ENCODE data around the gene SERPIND1.
"Not testable (repeated sequence)": the region's sequence is repeated elsewhere in the genome, so short reads cannot be mapped to it uniquely, and the experiment has no call there.

The SERPIND1 gene, protein sequence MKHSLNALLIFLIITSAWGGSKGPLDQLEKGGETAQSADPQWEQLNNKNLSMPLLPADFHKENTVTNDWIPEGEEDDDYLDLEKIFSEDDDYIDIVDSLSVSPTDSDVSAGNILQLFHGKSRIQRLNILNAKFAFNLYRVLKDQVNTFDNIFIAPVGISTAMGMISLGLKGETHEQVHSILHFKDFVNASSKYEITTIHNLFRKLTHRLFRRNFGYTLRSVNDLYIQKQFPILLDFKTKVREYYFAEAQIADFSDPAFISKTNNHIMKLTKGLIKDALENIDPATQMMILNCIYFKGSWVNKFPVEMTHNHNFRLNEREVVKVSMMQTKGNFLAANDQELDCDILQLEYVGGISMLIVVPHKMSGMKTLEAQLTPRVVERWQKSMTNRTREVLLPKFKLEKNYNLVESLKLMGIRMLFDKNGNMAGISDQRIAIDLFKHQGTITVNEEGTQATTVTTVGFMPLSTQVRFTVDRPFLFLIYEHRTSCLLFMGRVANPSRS

DNA sequence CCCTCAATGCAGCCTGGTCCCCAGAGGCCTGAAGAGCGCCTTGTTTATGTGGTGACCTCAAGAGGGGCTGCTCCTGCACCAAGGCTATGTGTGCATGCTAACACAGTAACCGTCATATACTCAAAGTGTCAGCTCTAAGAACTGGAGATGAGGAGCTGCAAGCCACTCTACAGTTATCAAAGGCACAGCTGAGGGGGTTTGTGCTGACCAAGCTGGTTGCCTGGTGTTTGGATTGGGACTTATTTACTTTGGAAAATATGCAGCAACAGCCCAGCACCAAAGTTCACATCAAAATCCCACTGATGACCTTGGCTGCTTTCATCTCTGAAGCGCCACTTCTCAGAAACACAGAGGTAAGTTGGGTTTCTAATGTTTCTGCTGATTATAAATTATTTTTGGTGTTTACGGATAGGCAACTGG, at the start of gene SERPIND1:
TSS of gene SERPIND1 (plus strand) at position 321 of the 420 bp plus-strand sequence. CDS start 5,200 bp downstream, outside the sequence.
- Histone ChIP-seq H3K4me3 (ENCODE audit: low read length) (no peak within 1 kb of the TSS), H3K9me3 (ENCODE audit: control insufficient read depth, low read depth, low read length) (no peaks in the 10 kb centered on the region), H3K9ac (ENCODE audit: low read length) (no peak within 1 kb of the TSS), H3K36me3 (ENCODE audit: control insufficient read depth, low read depth, low read length) (no peaks in the 10 kb centered on the region), H3K27ac (ENCODE audit: low read length) (no peak within 1 kb of the TSS), H3K27me3 (ENCODE audit: control insufficient read depth, insufficient read depth, low read length) (no peaks in the 10 kb centered on the region), H3K4me1 (ENCODE audit: control insufficient read depth, low read depth, low read length) (no peaks in the 10 kb centered on the region)

DNA sequence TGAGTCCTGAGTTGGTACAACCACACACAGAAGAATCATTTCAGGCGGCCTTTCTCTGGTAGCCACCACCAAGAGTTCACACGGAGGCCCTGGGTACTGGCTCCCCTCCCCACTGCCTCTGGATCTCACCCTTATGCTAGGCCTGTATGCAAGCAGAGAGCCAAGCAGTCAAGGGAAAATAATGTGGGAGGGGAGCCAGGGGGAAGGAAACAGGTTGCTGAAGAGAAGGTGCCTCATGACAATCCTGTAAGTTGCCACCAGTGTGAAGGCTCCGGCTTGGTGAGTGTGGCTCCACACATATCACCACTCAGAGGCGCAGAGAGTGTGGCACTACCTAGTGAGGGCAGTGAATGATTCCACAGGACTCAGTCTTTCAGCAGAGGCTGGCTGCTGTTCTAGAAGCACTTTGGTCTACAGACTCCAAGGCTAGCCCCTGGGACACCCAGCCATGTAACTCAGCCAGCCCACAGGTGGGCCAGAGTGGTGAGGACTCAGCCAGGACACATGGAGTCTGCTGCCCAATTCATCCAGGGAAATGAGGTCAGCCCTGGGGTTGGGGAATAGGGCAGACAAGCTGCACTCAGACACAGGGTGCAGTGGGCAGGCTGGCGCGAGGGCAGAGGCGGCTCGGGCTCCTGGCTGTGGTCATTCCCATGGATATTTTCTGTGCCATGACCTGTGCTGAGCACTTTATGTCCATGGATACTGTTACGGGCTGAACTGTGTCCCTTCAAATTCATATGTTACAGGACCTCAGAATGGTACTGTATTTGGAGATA, 49.0 kb upstream of the SERPIND1 start:
- H3K27ac ChIP-seq (ENCODE audit: low read length): no peak overlapping the region
- no peaks in the 10 kb centered on the region for H3K9me3 ChIP-seq (ENCODE audit: control insufficient read depth, low read depth, low read length)
- H3K27me3 ChIP-seq (ENCODE audit: control insufficient read depth, insufficient read depth, low read length): no peaks in the 10 kb centered on the region
- no peaks in the 10 kb centered on the region for H3K4me1 ChIP-seq (ENCODE audit: control insufficient read depth, low read depth, low read length)
- no peak overlapping the region for H3K9ac ChIP-seq (ENCODE audit: low read length)
- no peak overlapping the region for H3K4me3 ChIP-seq (ENCODE audit: low read length)
- H3K36me3 ChIP-seq (ENCODE audit: control insufficient read depth, low read depth, low read length): peaks cover 9% of the 10 kb centered on the region

DNA sequence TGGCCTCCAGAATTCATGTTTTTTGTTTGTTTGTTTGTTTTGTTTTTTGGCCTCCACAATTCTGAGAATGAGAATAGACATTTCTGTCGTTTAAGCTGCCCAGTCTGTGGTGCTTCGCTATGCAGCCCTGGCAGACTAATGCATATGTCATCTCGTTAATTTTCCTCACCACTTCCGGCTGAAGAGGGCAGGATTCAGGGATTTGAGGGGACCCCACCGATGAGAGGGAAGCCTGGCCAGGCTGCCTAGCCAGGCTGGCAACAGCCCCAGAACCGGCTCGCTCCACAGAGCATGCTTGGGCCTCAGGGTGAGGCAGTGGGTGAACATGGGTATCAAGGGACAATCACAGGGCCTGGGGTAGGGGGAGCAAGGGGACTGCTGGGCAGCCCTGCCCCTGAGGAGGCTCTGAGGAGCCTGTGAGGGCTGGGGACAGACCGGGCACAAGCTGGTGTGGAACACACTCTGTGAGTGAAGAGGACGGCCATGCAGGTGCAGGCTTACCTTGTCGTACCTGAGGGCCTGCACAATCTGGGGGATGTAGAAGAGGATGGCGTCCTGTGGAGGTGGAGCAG, 47.8 kb upstream of the SERPIND1 start:
- no peak overlapping the region for H3K4me3 ChIP-seq (ENCODE audit: low read length)

DNA sequence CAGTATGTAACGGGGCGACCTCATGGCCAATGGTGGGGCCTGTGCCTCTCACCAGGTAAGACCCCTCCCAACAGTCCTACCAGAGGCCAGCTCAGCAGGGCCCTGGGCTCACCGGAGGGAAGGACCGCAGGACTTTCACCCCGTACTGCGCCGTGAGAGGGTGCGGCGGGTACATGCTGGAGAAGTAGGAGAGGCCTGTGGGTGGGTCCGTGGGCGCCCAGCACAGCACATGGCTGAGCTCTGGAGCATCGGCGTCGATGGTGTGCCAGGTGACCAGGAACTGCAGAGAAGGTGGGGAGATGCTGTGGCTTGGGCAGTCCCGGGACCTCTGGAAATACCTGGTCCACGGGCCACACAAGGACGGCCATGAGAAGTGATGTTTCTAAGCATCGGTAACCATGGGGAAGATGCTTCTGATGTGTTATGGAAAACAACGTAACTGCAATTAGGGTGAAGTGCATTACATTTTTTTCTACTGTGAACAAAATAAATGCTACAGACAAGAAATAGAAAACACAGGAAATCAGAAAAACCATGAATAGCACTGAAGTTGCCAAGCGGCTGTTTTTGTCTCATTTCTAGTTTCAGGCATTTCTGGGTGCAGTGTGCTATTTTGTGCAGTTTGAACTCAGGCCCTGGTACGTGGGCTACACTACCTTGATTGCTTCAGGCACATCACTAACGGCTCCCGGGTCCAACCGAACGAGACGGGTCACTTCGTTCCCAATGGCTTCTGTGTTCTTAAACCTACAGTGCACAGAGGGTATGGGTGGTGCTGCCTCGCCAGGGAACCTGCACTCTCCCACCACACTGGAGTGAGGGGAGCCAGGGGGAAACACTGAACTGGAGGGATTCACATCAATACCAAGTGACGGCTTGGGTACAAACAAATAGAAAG, 46.5 kb upstream of the SERPIND1 start:
- H3K9me3 ChIP-seq (ENCODE audit: control insufficient read depth, low read depth, low read length): no peaks in the 10 kb centered on the region
- peaks cover 9% of the 10 kb centered on the region for H3K36me3 ChIP-seq (ENCODE audit: control insufficient read depth, low read depth, low read length)
- H3K27ac ChIP-seq (ENCODE audit: low read length): no peak overlapping the region
- no peak overlapping the region for H3K9ac ChIP-seq (ENCODE audit: low read length)
- no peaks in the 10 kb centered on the region for H3K4me1 ChIP-seq (ENCODE audit: control insufficient read depth, low read depth, low read length)
- H3K4me3 ChIP-seq (ENCODE audit: low read length): no peak overlapping the region
- no peaks in the 10 kb centered on the region for H3K27me3 ChIP-seq (ENCODE audit: control insufficient read depth, insufficient read depth, low read length)

More for the DNA sequence above, 47.8 kb upstream of the SERPIND1 start:
- H3K36me3 ChIP-seq (ENCODE audit: control insufficient read depth, low read depth, low read length): peaks cover 9% of the 10 kb centered on the region
- H3K27ac ChIP-seq (ENCODE audit: low read length): no peak overlapping the region
- no peaks in the 10 kb centered on the region for H3K27me3 ChIP-seq (ENCODE audit: control insufficient read depth, insufficient read depth, low read length)
- H3K9ac ChIP-seq (ENCODE audit: low read length): no peak overlapping the region
- no peaks in the 10 kb centered on the region for H3K9me3 ChIP-seq (ENCODE audit: control insufficient read depth, low read depth, low read length)
- no peaks in the 10 kb centered on the region for H3K4me1 ChIP-seq (ENCODE audit: control insufficient read depth, low read depth, low read length)

GRCh38 chr22:20728523-20729190, 45.3 kb upstream of the SERPIND1 start:
- H3K4me3 ChIP-seq (ENCODE audit: low read length): no peak overlapping the region
- H3K36me3 ChIP-seq (ENCODE audit: control insufficient read depth, low read depth, low read length): peaks cover 9% of the 10 kb centered on the region
- no peaks in the 10 kb centered on the region for H3K9me3 ChIP-seq (ENCODE audit: control insufficient read depth, low read depth, low read length)
- H3K27ac ChIP-seq (ENCODE audit: low read length): no peak overlapping the region
- H3K27me3 ChIP-seq (ENCODE audit: control insufficient read depth, insufficient read depth, low read length): no peaks in the 10 kb centered on the region
- no peak overlapping the region for H3K9ac ChIP-seq (ENCODE audit: low read length)
- H3K4me1 ChIP-seq (ENCODE audit: control insufficient read depth, low read depth, low read length): no peaks in the 10 kb centered on the region

DNA sequence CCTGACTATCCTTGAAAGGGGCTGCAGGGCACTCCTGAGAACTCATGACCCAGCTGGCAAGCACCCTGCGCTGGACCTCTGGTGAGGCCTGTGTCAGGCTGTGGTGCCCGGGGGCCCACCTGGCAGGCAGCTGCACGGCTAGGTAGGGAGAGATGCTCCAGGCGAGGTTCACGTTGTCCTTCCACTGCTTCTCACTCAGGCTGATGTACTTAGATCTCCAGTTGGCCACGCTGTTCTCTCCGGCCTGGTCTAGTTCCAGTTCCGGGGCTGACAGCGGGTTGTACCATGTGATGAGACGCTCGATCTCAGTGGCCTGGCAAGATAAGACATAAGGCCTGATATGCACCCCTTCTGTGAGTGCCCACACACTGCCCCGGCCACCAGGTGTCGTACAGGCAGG, 44.7 kb upstream of the SERPIND1 start:
- Histone ChIP-seq H3K27me3 (ENCODE audit: control insufficient read depth, insufficient read depth, low read length) (no peaks in the 10 kb centered on the region), H3K9me3 (ENCODE audit: control insufficient read depth, low read depth, low read length) (no peaks in the 10 kb centered on the region), H3K4me1 (ENCODE audit: control insufficient read depth, low read depth, low read length) (no peaks in the 10 kb centered on the region), H3K36me3 (ENCODE audit: control insufficient read depth, low read depth, low read length) (peaks cover 9% of the 10 kb centered on the region), H3K4me3 (ENCODE audit: low read length) (no peak overlapping the region), H3K9ac (ENCODE audit: low read length) (no peak overlapping the region), H3K27ac (ENCODE audit: low read length) (no peak overlapping the region)

DNA sequence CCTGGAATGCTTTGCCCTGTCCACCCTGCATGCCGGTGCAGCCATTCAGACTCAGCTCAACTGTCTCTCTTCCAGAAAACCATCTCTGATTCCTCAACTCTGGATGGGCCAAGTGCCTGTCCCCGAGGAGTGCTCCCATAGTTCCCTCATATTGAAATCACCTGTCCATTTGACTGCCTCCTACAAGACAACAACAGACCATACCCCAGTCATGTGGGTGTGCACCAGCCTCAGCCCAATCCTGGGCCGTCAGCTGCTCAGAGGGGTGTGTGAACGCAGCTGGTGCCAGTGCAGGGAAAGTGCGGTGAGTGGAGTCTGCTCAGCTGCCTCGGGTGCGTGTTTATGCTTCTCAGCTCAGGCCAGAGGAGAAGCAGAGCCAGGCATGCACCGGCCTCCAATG, 41.5 kb upstream of the SERPIND1 start:
- H3K27ac ChIP-seq (ENCODE audit: low read length); H3K9ac ChIP-seq (ENCODE audit: low read length); H3K9me3 ChIP-seq (ENCODE audit: control insufficient read depth, low read depth, low read length); H3K36me3 ChIP-seq (ENCODE audit: control insufficient read depth, low read depth, low read length); H3K27me3 ChIP-seq (ENCODE audit: control insufficient read depth, insufficient read depth, low read length); H3K4me3 ChIP-seq (ENCODE audit: low read length); H3K4me1 ChIP-seq (ENCODE audit: control insufficient read depth, low read depth, low read length): not testable (repeated sequence)

- H3K4me1 ChIP-seq (ENCODE audit: control insufficient read depth, low read depth, low read length); H3K27ac ChIP-seq (ENCODE audit: low read length); H3K9ac ChIP-seq (ENCODE audit: low read length); H3K36me3 ChIP-seq (ENCODE audit: control insufficient read depth, low read depth, low read length); H3K4me3 ChIP-seq (ENCODE audit: low read length); H3K9me3 ChIP-seq (ENCODE audit: control insufficient read depth, low read depth, low read length); H3K27me3 ChIP-seq (ENCODE audit: control insufficient read depth, insufficient read depth, low read length): not testable (repeated sequence)
Observed at GRCh38 chr22:20735356-20736162, 38.4 kb upstream of the SERPIND1 start.

DNA sequence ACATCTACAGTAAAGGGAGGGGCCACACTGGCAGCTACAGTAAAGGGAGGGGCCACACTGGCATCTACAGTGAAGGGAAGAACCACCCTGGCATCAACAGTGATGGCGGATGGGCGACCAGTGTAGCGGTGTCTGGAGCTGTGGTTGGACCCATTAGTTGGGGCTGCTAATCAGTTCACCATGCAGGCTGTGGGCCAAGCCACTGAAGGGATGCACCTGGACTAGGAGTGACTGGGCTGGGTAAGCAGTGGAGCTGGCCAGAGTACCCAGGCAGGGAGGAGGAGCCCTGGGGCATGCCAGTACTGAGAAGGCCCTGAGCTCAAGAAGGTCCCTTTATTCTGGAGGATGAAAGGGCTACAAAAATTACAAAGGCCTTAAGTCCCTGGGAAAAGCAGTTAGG, 37.0 kb upstream of the SERPIND1 start:
- not testable (repeated sequence) for H3K4me1 ChIP-seq (ENCODE audit: control insufficient read depth, low read depth, low read length); H3K9me3 ChIP-seq (ENCODE audit: control insufficient read depth, low read depth, low read length); H3K36me3 ChIP-seq (ENCODE audit: control insufficient read depth, low read depth, low read length); H3K4me3 ChIP-seq (ENCODE audit: low read length); H3K9ac ChIP-seq (ENCODE audit: low read length); H3K27ac ChIP-seq (ENCODE audit: low read length); H3K27me3 ChIP-seq (ENCODE audit: control insufficient read depth, insufficient read depth, low read length)

- no peak overlapping the region for H3K27ac ChIP-seq (ENCODE audit: low read length)
- H3K9ac ChIP-seq (ENCODE audit: low read length): no peak overlapping the region
- H3K4me1 ChIP-seq (ENCODE audit: control insufficient read depth, low read depth, low read length): no peaks in the 10 kb centered on the region
- H3K27me3 ChIP-seq (ENCODE audit: control insufficient read depth, insufficient read depth, low read length): no peaks in the 10 kb centered on the region
- H3K4me3 ChIP-seq (ENCODE audit: low read length): no peak overlapping the region
- H3K36me3 ChIP-seq (ENCODE audit: control insufficient read depth, low read depth, low read length): no peaks in the 10 kb centered on the region
- no peaks in the 10 kb centered on the region for H3K9me3 ChIP-seq (ENCODE audit: control insufficient read depth, low read depth, low read length)
Observed at GRCh38 chr22:20738394-20739089, 35.4 kb upstream of the SERPIND1 start.

Measured in iPS-18a (cell line).